SK-N-MC (cell line): ENCODE results near the gene CPEB1.

Experiments
- EZH2 ChIP-seq: fragments of 200-600 bp; sonication (generic); IDR thresholded peaks from one replicate; pipeline ENCODE4 v1.6.1; 2017; ENCODE audit warnings: antibody characterized with exemption
- POLR2AphosphoS5 ChIP-seq: IDR thresholded peaks from 2 replicates; pipeline ENCODE4 v1.6.1; 2012; ENCODE audit warnings: mild to moderate bottlenecking, low read depth, low read length, borderline replicate concordance

DNA sequence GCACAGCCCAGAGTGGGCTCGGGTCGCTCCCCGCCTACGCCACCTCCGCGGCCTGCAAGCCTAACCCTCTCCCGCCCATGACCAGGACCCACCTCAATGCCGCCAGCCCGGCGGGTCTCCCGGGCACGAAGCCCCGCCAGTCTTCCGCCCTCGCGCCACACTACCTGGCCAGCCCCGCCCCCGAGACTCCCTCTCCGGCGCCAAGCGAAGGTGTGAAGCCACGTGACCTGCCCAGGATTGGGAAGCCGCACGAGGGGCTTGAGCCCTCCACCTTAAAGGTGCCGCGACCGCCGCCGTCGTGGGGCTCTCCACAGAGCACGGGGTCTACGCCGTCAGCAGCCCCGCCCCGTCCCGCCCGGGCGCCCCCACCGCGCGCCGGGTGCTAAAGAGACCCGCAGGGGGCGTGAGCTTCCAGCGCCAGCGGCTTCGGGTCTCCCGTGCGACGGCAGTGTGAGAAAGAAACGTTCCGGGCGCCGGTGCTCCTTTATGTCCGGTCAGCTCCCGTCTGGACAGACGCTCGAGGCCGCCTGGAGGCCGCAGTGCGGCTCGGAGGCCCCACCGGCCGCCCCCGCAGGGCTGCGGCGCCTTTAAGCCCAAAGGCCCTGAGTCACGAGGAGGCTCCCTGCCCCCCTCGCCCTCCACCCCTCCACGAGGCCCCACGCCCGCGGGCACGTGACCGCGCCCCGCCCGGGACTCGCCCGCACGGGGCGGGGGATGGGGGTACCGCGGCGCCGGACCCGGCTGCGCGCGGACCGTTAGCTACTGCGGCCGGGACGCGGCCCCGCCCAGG lies at the start of gene CPEB1:
- TF ChIP-seq POLR2AphosphoS5 (no peak), EZH2 (no peak)
